Measurements from ENCODE around the gene KIAA0753.
"Not testable (repeated sequence)": the region's sequence is repeated elsewhere in the genome, so short reads cannot be mapped to it uniquely, and the experiment has no call there.

The KIAA0753 gene

GRCh38 chr17:6574687-6575595, 65.6 kb downstream of the KIAA0753 start:
- peak; percentile 96 for FAIRE-seq

GRCh38 chr17:6573982-6574686, 66.4 kb downstream of the KIAA0753 start:
- FAIRE-seq (no peak), DNase-seq (ENCODE audit: extremely low spot score, insufficient read length, low read depth) (no peak)

More at GRCh38 chr17:6574687-6575595, 65.6 kb downstream of the KIAA0753 start:
- peak; percentile 65 for DNase-seq (ENCODE audit: extremely low spot score, insufficient read length, low read depth)

- FAIRE-seq; DNase-seq (ENCODE audit: extremely low spot score, insufficient read length, low read depth): not testable (repeated sequence)
Observed at GRCh38 chr17:6573495-6573894, 67.0 kb downstream of the KIAA0753 start.

GRCh38 chr17:6572972-6573370, 67.5 kb downstream of the KIAA0753 start:
- no peak for DNase-seq (ENCODE audit: extremely low spot score, insufficient read length, low read depth)
- FAIRE-seq: no peak

GRCh38 chr17:6571452-6571781, 69.1 kb downstream of the KIAA0753 start:
- FAIRE-seq: no peak
- DNase-seq (ENCODE audit: extremely low spot score, insufficient read length, low read depth): no peak

- FAIRE-seq (no peak), DNase-seq (ENCODE audit: extremely low spot score, insufficient read length, low read depth) (no peak)
Observed at GRCh38 chr17:6570731-6571451, 69.6 kb downstream of the KIAA0753 start.

GRCh38 chr17:6569370-6570285, 70.9 kb downstream of the KIAA0753 start:
- FAIRE-seq: no peak
- DNase-seq (ENCODE audit: extremely low spot score, insufficient read length, low read depth): no peak

- DNase-seq (ENCODE audit: extremely low spot score, insufficient read length, low read depth) (no peak), FAIRE-seq (no peak)
Observed at GRCh38 chr17:6568184-6568758, 72.2 kb downstream of the KIAA0753 start.

GRCh38 chr17:6567528-6568183, 72.9 kb downstream of the KIAA0753 start:
- DNase-seq (ENCODE audit: extremely low spot score, insufficient read length, low read depth) (no peak), FAIRE-seq (no peak)

GRCh38 chr17:6561446-6561845, 79.1 kb downstream of the KIAA0753 start:
- no peak for DNase-seq (ENCODE audit: extremely low spot score, insufficient read length, low read depth)
- FAIRE-seq: no peak

GRCh38 chr17:6560496-6560895, 80.0 kb downstream of the KIAA0753 start:
- no peak for FAIRE-seq

GRCh38 chr17:6559753-6560215, 80.7 kb downstream of the KIAA0753 start:
- FAIRE-seq: no peak
- DNase-seq (ENCODE audit: extremely low spot score, insufficient read length, low read depth): no peak

More at GRCh38 chr17:6560496-6560895, 80.0 kb downstream of the KIAA0753 start:
- no peak for DNase-seq (ENCODE audit: extremely low spot score, insufficient read length, low read depth)

- FAIRE-seq: no peak
- no peak for DNase-seq (ENCODE audit: extremely low spot score, insufficient read length, low read depth)
Observed at GRCh38 chr17:6558932-6559752, 81.4 kb downstream of the KIAA0753 start.

GRCh38 chr17:6558276-6558675, 82.2 kb downstream of the KIAA0753 start:
- DNase-seq (ENCODE audit: extremely low spot score, insufficient read length, low read depth): no peak
- no peak for FAIRE-seq

GRCh38 chr17:6557040-6557438, 83.5 kb downstream of the KIAA0753 start:
- FAIRE-seq (no peak), DNase-seq (ENCODE audit: extremely low spot score, insufficient read length, low read depth) (no peak)

- FAIRE-seq: no peak
- DNase-seq (ENCODE audit: extremely low spot score, insufficient read length, low read depth): no peak
Observed at GRCh38 chr17:6556121-6557039, 84.1 kb downstream of the KIAA0753 start, which contains the start of gene PITPNM3. PITPNM3 (minus strand) TSS chr17:6556555; CDS start chr17:6556406, 149 bp downstream.
